CD4-positive, alpha-beta T cell treated with Interleukin-21 for 1 hour (primary cell): ENCODE results near the gene RSPO4.
A peak's percentile ranks its signal among the peaks of the same experiment; 100 is the strongest.
"Not testable (repeated sequence)": the region's sequence is repeated elsewhere in the genome, so short reads cannot be mapped to it uniquely, and the experiment has no call there.

Experiments used
- DNase-seq: peaks from one replicate; pipeline ENCODE4 v3.0.0-alpha.2; 2020

The RSPO4 gene

GRCh38 chr20:1003920-1004697 lies 2.0 kb upstream of the RSPO4 start:
- no peak for DNase-seq

GRCh38 chr20:1002682-1003561 lies 811 bp upstream of the RSPO4 start:
- no peak for DNase-seq

GRCh38 chr20:1001116-1001515 lies 995 bp downstream of the RSPO4 start:
- no peak for DNase-seq

- no peak for DNase-seq
These were observed 3.8 kb downstream of the RSPO4 start for GRCh38 chr20:998231-998830.

GRCh38 chr20:997486-997885 lies 4.6 kb downstream of the RSPO4 start:
- no peak for DNase-seq

GRCh38 chr20:997016-997415 lies 5.1 kb downstream of the RSPO4 start:
- DNase-seq = no peak

GRCh38 chr20:995170-995569 lies 6.9 kb downstream of the RSPO4 start:
- DNase-seq = no peak

GRCh38 chr20:992801-993535 lies 9.1 kb downstream of the RSPO4 start:
- no peak for DNase-seq

GRCh38 chr20:991850-992249 lies 10.3 kb downstream of the RSPO4 start:
- no peak for DNase-seq

- DNase-seq = no peak
These were observed 11.7 kb downstream of the RSPO4 start for GRCh38 chr20:990293-990959.

- DNase-seq = no peak
These were observed 13.8 kb downstream of the RSPO4 start for GRCh38 chr20:988272-988671.

- no peak for DNase-seq
These were observed 14.4 kb downstream of the RSPO4 start for GRCh38 chr20:987677-988076.

- DNase-seq = no peak
These were observed 15.3 kb downstream of the RSPO4 start for GRCh38 chr20:986733-987355.

GRCh38 chr20:984994-985393 lies 17.1 kb downstream of the RSPO4 start:
- not testable (repeated sequence) for DNase-seq

- no peak for DNase-seq
These were observed 19.4 kb downstream of the RSPO4 start for GRCh38 chr20:982754-983153.

GRCh38 chr20:977021-977420 lies 25.1 kb downstream of the RSPO4 start:
- DNase-seq = no peak

GRCh38 chr20:976033-976432 lies 26.1 kb downstream of the RSPO4 start:
- DNase-seq = no peak

- DNase-seq = peak; percentile 33
These were observed 28.3 kb downstream of the RSPO4 start for GRCh38 chr20:973785-974194.

- no peak for DNase-seq
These were observed 29.9 kb downstream of the RSPO4 start for GRCh38 chr20:972256-972655.

GRCh38 chr20:971346-971745 lies 30.8 kb downstream of the RSPO4 start:
- DNase-seq = no peak

- DNase-seq = no peak
These were observed 32.2 kb downstream of the RSPO4 start for GRCh38 chr20:969868-970267.
